SH-SY5Y (cell line): ENCODE measurements around the gene LRIT3.

Source experiments
- GATA2 ChIP-seq: IDR thresholded peaks from 2 replicates; pipeline ENCODE4 v1.6.1; 2011; ENCODE audit warnings: mild to moderate bottlenecking, low read depth, low read length
- GATA3 ChIP-seq: IDR thresholded peaks from 2 replicates; pipeline ENCODE4 v1.6.1; 2011; ENCODE audit warnings: low read depth, mild to moderate bottlenecking, low read length, moderate library complexity

Gene LRIT3

GRCh38 chr4:109821185-109821584 is 26.7 kb upstream of the LRIT3 start:
- TF ChIP-seq GATA3: no peak
- no peak for TF ChIP-seq GATA2

- TF ChIP-seq GATA2 (no peak), GATA3 (no peak)
These were observed 21.2 kb upstream of the LRIT3 start for GRCh38 chr4:109826719-109827118.

- no peak for TF ChIP-seq GATA3
- TF ChIP-seq GATA2: no peak
These were observed 20.2 kb upstream of the LRIT3 start, which contains the start of gene RRH for GRCh38 chr4:109827672-109828071. RRH (plus strand) TSS chr4:109827972; CDS start chr4:109828028, 56 bp downstream.

GRCh38 chr4:109833756-109834155 is 14.2 kb upstream of the LRIT3 start:
- TF ChIP-seq GATA3 (no peak), GATA2 (no peak)

GRCh38 chr4:109836985-109837384 is 10.9 kb upstream of the LRIT3 start:
- TF ChIP-seq GATA3 (no peak), GATA2 (no peak)

- no peak for TF ChIP-seq GATA2
- TF ChIP-seq GATA3: no peak
These were observed 1.4 kb upstream of the LRIT3 start for GRCh38 chr4:109846395-109847098.

- TF ChIP-seq GATA3: no peak
- no peak for TF ChIP-seq GATA2
These were observed 594 bp downstream of the LRIT3 start for GRCh38 chr4:109848501-109848900.

GRCh38 chr4:109850601-109851000 is 2.7 kb downstream of the LRIT3 start:
- TF ChIP-seq GATA3 (no peak), GATA2 (no peak)

- no peak for TF ChIP-seq GATA3
- TF ChIP-seq GATA2: no peak
These were observed 13.4 kb downstream of the LRIT3 start for GRCh38 chr4:109861271-109861670.

GRCh38 chr4:109861916-109862511 is 14.1 kb downstream of the LRIT3 start:
- no peak for TF ChIP-seq GATA3
- no peak for TF ChIP-seq GATA2

GRCh38 chr4:109864134-109864533 is 16.2 kb downstream of the LRIT3 start:
- TF ChIP-seq GATA2: no peak

GRCh38 chr4:109870061-109870460 is 22.2 kb downstream of the LRIT3 start:
- TF ChIP-seq GATA2: no peak
- TF ChIP-seq GATA3: no peak

- TF ChIP-seq GATA3 (no peak), GATA2 (no peak)
These were observed 24.2 kb downstream of the LRIT3 start for GRCh38 chr4:109872065-109872464.

- no peak for TF ChIP-seq GATA3
- no peak for TF ChIP-seq GATA2
These were observed 25.2 kb downstream of the LRIT3 start for GRCh38 chr4:109872950-109873656.
